ENCODE results near the gene FBH1.

FBH1 gene

DNA sequence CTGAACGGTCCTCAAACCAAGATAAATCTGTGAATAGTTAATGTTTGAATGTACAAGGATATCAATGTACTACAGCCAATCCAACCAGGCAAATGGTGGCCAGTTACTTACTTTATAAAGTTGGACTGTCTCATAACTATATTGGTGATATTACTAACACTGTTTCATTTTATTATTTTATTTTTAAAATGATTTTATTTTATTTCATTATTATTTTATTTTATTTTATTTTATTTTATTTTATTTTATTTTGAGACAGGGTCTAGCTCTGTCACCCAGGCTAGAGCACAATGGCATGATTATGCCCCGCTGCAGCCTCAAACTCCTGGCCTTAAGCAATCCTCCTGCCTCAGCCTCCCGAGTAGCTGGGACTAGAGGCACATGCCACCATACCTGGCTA lies 80.5 kb downstream of the FBH1 start:
- DNase-seq (ENCODE audit: low read depth), result no peak
- TF ChIP-seq, protein P1, sequence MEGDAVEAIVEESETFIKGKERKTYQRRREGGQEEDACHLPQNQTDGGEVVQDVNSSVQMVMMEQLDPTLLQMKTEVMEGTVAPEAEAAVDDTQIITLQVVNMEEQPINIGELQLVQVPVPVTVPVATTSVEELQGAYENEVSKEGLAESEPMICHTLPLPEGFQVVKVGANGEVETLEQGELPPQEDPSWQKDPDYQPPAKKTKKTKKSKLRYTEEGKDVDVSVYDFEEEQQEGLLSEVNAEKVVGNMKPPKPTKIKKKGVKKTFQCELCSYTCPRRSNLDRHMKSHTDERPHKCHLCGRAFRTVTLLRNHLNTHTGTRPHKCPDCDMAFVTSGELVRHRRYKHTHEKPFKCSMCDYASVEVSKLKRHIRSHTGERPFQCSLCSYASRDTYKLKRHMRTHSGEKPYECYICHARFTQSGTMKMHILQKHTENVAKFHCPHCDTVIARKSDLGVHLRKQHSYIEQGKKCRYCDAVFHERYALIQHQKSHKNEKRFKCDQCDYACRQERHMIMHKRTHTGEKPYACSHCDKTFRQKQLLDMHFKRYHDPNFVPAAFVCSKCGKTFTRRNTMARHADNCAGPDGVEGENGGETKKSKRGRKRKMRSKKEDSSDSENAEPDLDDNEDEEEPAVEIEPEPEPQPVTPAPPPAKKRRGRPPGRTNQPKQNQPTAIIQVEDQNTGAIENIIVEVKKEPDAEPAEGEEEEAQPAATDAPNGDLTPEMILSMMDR (IDR thresholded peaks at IDR 0.05; ENCODE audit: low read length, missing control alignments), result no peak
- no peak overlapping the region for H3K4me3 ChIP-seq (replicated peaks; ENCODE audit: low read depth, low read length)

DNA sequence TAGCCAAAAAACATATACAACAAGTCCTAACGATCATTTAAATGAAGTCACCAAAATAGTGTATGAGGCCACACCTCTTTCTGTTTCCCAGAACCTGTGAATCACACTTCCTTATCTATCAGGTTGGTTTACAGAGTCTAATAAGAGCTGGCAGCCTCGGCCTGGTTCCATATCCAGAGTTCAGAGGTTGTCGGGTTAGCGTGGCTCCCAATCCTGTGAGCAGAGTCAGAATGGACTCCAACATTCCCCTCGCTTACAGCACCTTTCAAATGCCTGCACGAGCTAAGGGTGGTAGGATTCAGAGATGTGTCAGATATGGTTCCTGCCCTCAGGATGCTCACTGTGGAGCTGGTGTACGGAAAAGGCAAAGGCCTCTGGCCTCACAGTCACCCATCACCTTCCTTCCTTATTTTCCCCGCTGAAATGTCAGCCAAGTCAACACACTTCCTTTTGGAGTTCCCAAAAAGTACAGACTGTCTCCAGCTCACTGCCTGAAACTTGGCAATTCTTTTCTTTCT lies 81.3 kb downstream of the FBH1 start:
- DNase-seq (ENCODE audit: low read depth), result peak; percentile 53
- H3K4me3 ChIP-seq (replicated peaks; ENCODE audit: low read depth, low read length), result no peak overlapping the region
- TF ChIP-seq, protein P1 (IDR thresholded peaks at IDR 0.05; ENCODE audit: low read length, missing control alignments), result no peak

DNA sequence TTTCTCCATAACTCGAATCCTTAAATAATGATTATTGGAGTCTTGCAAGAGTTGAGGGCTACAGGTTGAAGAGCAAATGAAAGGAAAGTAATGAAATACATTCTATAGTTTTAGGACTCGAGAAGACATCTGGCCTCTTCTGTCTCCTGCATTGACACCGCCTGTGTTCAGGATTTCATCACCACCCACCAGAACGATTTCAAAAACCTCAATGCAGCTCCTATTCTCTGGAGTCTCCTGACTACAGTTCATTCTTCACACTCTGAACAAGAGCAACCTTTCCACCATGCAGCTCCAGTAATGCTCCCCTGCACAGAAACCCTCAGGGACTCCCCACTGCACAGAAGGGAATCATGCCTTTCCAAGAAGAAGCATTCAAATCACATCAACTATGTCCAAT lies 81.8 kb downstream of the FBH1 start:
- DNase-seq (ENCODE audit: low read depth), result peak; percentile 19
- TF ChIP-seq, protein P1 (IDR thresholded peaks at IDR 0.05; ENCODE audit: low read length, missing control alignments), result no peak
- no peak overlapping the region for H3K4me3 ChIP-seq (replicated peaks; ENCODE audit: low read depth, low read length)

DNA sequence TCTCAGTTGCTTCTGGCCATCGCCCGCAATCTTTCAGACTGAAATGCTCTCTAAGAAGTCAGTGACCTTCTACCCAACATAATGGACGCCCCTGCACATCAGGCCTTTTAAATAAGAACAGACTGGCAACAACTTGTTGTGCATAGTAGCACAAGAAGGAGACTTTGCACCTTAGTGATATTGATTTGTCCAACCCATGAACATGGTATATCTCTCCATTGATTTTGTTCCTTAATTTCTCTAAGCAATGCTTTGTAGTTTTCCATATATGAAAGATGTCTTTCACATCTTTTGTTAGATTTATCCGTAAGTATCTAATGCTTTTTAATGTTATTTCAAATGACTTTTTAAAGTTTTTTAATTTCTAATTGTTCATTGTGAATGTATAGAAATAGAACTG lies 83.0 kb downstream of the FBH1 start:
- DNase-seq (ENCODE audit: low read depth), result no peak
- TF ChIP-seq, protein P1 (IDR thresholded peaks at IDR 0.05; ENCODE audit: low read length, missing control alignments), result no peak
- H3K4me3 ChIP-seq (replicated peaks; ENCODE audit: low read depth, low read length), result no peak overlapping the region

DNA sequence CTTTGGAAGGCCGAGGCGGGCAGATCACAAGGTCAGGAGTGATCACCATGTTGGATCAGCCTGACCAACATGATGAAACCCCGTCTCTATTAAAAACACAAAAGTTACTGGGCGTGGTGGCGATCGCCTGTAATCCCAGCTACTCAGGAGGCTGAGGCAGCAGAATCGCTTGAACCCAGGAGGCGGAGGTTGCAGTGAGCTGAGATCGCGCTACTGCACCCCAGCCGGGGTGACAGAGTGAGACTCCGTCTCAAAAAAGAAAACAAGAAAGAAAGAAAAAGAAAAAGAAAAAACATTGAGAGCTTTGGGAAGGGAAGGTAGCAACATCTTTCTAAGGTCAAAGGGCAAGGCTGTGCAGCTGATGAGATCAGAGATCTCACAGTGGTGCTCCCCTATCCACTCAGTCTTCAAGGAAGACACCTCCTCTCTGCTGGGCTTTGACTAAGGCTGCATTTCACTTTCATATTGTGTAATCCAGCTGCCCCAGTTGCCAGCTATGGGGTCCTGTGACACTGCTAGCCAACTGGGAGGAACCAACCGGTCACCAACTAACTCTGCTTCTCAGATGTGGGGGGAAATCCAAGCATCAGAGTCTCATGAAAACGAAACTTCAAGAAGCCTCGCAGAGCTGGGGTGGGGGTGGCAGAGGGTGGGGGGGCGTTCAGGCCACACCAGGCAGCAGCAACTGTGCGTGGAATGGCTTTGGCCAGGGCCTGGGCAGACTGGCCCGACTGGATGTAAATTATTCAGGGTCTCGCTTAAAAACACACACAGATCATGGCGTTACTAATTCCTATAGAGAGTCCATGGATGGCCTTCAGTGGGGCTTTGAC lies 85.8 kb downstream of the FBH1 start:
- H3K4me3 ChIP-seq (replicated peaks; ENCODE audit: low read depth, low read length), result peak overlapping the region; percentile 84
- TF ChIP-seq, protein P1 (IDR thresholded peaks at IDR 0.05; ENCODE audit: low read length, missing control alignments), result no peak
- peak; percentile 47 for DNase-seq (ENCODE audit: low read depth)

DNA sequence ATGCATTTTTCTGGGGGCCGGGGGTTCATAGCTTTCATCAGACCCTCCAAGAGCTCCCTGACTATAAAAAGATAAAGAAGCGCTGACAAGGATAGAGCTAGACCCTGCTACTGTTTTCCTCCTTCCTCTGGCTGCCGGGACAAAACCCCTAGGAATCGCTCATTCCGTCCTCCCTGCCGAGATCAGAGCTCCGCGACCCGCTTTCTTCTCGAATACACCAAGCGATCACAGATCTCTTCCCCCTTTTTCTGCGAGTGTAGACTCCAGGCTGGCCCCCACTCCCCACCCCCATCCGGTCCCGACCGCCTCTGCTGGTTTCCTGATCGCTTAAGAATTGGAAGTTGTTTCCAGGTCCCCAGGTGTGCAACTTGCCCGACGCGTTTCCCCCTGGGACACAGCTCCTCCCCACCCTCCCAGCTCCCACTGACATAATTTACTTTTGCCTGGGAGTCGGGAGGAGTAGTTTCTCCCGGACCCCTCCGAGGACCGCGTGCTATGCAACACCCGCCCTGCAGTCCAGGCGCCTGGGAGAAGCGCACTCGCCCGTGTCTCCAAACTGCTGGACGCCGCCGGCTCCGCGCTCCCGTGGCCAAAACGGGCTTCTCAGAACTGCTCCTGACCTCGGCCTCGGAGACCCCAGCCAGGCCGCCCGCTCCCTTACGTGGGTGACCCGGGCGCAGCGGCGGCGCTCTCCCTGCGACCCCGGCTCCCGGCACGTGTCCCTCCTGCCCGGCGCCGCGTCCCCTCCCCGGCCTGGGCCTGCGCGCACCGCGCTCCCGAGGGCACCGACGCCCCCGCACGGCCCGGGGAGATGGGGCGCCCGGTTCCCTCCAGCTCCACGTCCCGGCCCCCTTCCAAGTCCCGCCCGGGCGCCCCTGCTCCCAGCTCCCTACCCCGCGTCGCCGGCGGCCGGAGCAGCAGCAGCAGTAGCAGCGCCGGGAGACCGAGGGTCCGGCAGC lies 86.7 kb downstream of the FBH1 start:
- TF ChIP-seq, protein P1 (IDR thresholded peaks at IDR 0.05; ENCODE audit: low read length, missing control alignments), result no peak
- peak overlapping the region; percentile 84 for H3K4me3 ChIP-seq (replicated peaks; ENCODE audit: low read depth, low read length)
- DNase-seq (ENCODE audit: low read depth), result peak; percentile 59

Measured in fibroblast of pulmonary artery (primary cell).